NAMALWA (cell line): ENCODE measurements around the gene COQ10A.

Experiments used
- DNase-seq: peaks from one replicate; pipeline ENCODE4 v3.0.0-alpha.2; 2015; ENCODE audit warnings: low spot score

The COQ10A gene

DNA sequence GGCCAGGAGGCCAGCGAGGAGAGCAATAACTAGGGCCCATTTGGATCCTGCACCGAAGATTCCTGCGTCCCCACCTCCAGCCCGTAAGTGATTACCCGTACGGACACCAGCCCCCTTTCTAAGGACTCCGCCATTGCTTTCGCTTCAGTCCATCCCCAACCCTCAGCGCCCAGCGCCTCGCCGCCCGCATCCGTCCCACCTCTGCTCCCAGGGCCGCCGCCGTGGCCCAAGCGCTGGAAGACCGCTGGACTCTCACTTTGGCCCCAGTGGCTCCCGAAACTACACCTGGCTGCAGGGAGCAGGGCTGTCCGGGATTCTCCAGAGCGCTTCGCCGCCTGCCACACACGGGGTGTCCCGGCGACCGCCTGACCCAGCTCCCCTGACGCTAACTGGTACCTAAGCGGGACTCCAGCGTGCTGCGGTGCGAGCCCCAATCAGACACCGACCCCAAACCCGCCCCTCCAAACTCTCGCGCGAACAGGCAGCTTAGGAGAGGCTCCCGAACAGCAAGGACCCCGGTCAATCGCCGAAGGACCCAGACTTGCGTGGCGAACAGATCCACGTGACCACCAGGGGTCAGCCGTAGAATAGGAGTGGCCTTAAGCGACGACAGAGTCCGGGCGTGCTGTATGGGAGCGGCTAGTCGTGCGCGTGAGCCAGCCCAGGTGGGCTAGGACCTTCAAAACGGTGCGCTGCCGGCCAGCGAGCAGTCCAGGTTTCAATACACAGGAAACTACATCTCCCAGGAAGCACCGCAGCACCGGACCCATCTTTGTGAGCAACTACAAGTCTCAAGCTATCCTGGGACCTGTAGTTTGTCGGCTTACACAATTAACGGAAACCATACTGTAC, 49.1 kb downstream of the COQ10A start, which contains the start of gene CNPY2:
Gene CNPY2, minus strand, starts transcription at position 367 of the 852 bp plus-strand sequence. CDS start 771 bp downstream, outside the sequence.
- peak; percentile 98 for DNase-seq

GRCh38 chr12:56317675-56318074, 50.9 kb downstream of the COQ10A start:
- DNase-seq: no peak
